ENCODE measurements around the gene RLN3.

DNA sequence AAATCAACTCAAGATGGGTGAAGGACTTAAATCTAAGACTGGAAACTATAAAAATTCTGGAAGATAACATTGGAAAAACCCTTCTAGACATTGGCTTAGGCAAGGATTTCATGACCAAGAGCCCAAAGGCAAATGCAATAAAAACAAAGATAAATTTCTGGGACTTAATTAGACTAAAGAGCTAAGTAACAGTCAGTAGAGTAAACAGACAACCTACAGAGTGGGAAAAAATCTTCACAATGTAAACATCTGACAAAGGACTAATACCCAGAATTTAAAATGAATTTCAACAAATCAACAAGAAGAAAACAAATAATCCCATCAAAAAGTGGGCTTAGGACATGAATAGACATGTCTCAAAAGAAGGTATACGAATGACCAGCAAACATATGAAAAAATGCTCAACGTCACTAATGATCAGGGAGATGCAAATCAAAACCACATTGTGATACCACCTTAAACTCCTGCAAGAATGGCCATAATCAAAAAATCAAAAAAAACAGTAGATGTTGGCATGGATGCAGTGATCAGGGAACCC is 15.5 kb upstream of the RLN3 start:
- no peak for TF ChIP-seq EZH2 (IDR thresholded peaks at IDR 0.05)
- TF ChIP-seq POLR2AphosphoS5 (IDR thresholded peaks at IDR 0.05; ENCODE audit: borderline replicate concordance, low read depth, low read length), result no peak
- no peak for TF ChIP-seq FOXP2 (optimal IDR thresholded peaks at IDR 0.05; ENCODE audit: control extremely low read depth, extremely low read length, insufficient read depth)
